Measurements from ENCODE around the gene NRG2.

GRCh38 chr5:139851558-139851957 lies 191.5 kb downstream of the NRG2 start:
- TF ChIP-seq POLR2A (IDR thresholded peaks at IDR 0.05) = no peak
- TF ChIP-seq CTCF (IDR thresholded peaks at IDR 0.05) = no peak
- TF ChIP-seq EP300 (IDR thresholded peaks at IDR 0.05) = no peak

Data from ovary (tissue), 3 donors.